GM21526 (cell line): ENCODE results near the gene IDH2.
"Not testable (repeated sequence)": the region's sequence is repeated elsewhere in the genome, so short reads cannot be mapped to it uniquely, and the experiment has no call there.

Experiments used
- ATAC-seq: cut with Tn5 transposase; IDR thresholded peaks from one replicate; pipeline ENCODE4 v1.9.1; 2021; ENCODE audit warnings: moderate library complexity; ENCODE audit not compliant: unreplicated experiment, low FRiP score

Gene IDH2

GRCh38 chr15:90087454-90088154 is 14.7 kb downstream of the IDH2 start:
- no peak for ATAC-seq

- ATAC-seq: no peak
These were observed 15.4 kb downstream of the IDH2 start for GRCh38 chr15:90086868-90087268.

- no peak for ATAC-seq
These were observed 16.7 kb downstream of the IDH2 start for GRCh38 chr15:90085565-90085964.

- no peak for ATAC-seq
These were observed 17.3 kb downstream of the IDH2 start for GRCh38 chr15:90084876-90085423.

GRCh38 chr15:90083954-90084607 is 18.2 kb downstream of the IDH2 start:
- no peak for ATAC-seq

- no peak for ATAC-seq
These were observed 18.8 kb downstream of the IDH2 start for GRCh38 chr15:90083419-90083818.

- ATAC-seq: no peak
These were observed 20.0 kb downstream of the IDH2 start for GRCh38 chr15:90082140-90082715.

- ATAC-seq: no peak
These were observed 21.4 kb downstream of the IDH2 start for GRCh38 chr15:90080818-90081393.

GRCh38 chr15:90080458-90080755 is 21.9 kb downstream of the IDH2 start:
- ATAC-seq: no peak

- no peak for ATAC-seq
These were observed 22.4 kb downstream of the IDH2 start for GRCh38 chr15:90079619-90080457.

- no peak for ATAC-seq
These were observed 23.3 kb downstream of the IDH2 start for GRCh38 chr15:90078965-90079364.

- no peak for ATAC-seq
These were observed 25.6 kb downstream of the IDH2 start for GRCh38 chr15:90076716-90077115.

- no peak for ATAC-seq
These were observed 26.6 kb downstream of the IDH2 start for GRCh38 chr15:90075420-90076289.

GRCh38 chr15:90074916-90075315 is 27.4 kb downstream of the IDH2 start:
- no peak for ATAC-seq

GRCh38 chr15:90074023-90074422 is 28.2 kb downstream of the IDH2 start:
- ATAC-seq: no peak

- ATAC-seq: no peak
These were observed 29.2 kb downstream of the IDH2 start for GRCh38 chr15:90072978-90073640.

- no peak for ATAC-seq
These were observed 31.0 kb downstream of the IDH2 start for GRCh38 chr15:90071220-90071807.

GRCh38 chr15:90070623-90071022 is 31.6 kb downstream of the IDH2 start:
- not testable (repeated sequence) for ATAC-seq
